ENCODE data around the gene RHPN2.
"Not testable (repeated sequence)": the region's sequence is repeated elsewhere in the genome, so short reads cannot be mapped to it uniquely, and the experiment has no call there.

The RHPN2 gene

GRCh38 chr19:33063753-33064457 lies 783 bp downstream of the RHPN2 start:
- Histone ChIP-seq H3K4me1 (ENCODE audit: control insufficient read depth, insufficient read depth, low read length) (no peaks in the 10 kb centered on the region), H3K27me3 (replicated peaks; ENCODE audit: control insufficient read depth, insufficient read depth, low read length) (peaks cover 12% of the 10 kb centered on the region), H3K9me3 (ENCODE audit: control insufficient read depth, low read length) (no peaks in the 10 kb centered on the region), H3K9ac (ENCODE audit: low read length) (no peak overlapping the region), H3K36me3 (ENCODE audit: control insufficient read depth, insufficient read depth, low read length, severe bottlenecking) (no peaks in the 10 kb centered on the region), H3K4me3 (ENCODE audit: low read length) (no peak overlapping the region)
- peak; percentile 41 for DNase-seq (ENCODE audit: low read depth)

GRCh38 chr19:33063356-33063752 lies 1.3 kb downstream of the RHPN2 start:
- Histone ChIP-seq H3K4me3 (ENCODE audit: low read length) (no peak overlapping the region), H3K4me1 (ENCODE audit: control insufficient read depth, insufficient read depth, low read length) (no peaks in the 10 kb centered on the region), H3K9ac (ENCODE audit: low read length) (no peak overlapping the region), H3K36me3 (ENCODE audit: control insufficient read depth, insufficient read depth, low read length, severe bottlenecking) (no peaks in the 10 kb centered on the region), H3K27me3 (replicated peaks; ENCODE audit: control insufficient read depth, insufficient read depth, low read length) (peaks cover 12% of the 10 kb centered on the region), H3K9me3 (ENCODE audit: control insufficient read depth, low read length) (no peaks in the 10 kb centered on the region)
- DNase-seq (ENCODE audit: low read depth) = peak; percentile 36

DNA sequence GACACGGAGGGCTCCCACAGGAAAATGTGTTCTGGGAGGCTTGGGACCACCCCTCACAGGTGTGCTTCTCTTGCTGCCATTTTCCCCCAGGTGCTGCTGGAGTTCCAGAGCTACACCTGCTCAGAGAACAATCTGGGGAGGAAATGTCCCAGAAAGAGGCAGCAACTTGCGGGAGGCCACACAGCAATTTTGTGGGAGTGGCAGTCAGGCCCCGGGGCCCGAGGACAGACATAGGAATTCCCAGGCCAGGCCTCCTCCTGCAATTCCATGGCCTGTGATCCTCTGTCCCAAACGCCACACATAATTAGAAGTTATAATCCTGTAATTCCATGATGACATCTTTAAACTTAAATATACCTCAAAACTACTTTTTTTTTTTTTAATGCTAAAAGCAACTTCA lies 1.8 kb downstream of the RHPN2 start:
- Histone ChIP-seq H3K36me3 (ENCODE audit: control insufficient read depth, insufficient read depth, low read length, severe bottlenecking) (no peaks in the 10 kb centered on the region), H3K27me3 (replicated peaks; ENCODE audit: control insufficient read depth, insufficient read depth, low read length) (peaks cover 12% of the 10 kb centered on the region), H3K9ac (ENCODE audit: low read length) (no peak overlapping the region), H3K9me3 (ENCODE audit: control insufficient read depth, low read length) (no peaks in the 10 kb centered on the region), H3K4me3 (ENCODE audit: low read length) (no peak overlapping the region), H3K4me1 (ENCODE audit: control insufficient read depth, insufficient read depth, low read length) (no peaks in the 10 kb centered on the region)
- no peak for DNase-seq (ENCODE audit: low read depth)

- H3K9ac ChIP-seq (ENCODE audit: low read length) = no peak overlapping the region
- H3K9me3 ChIP-seq (ENCODE audit: control insufficient read depth, low read length) = no peaks in the 10 kb centered on the region
- H3K27me3 ChIP-seq (replicated peaks; ENCODE audit: control insufficient read depth, insufficient read depth, low read length) = peaks cover 12% of the 10 kb centered on the region
- H3K4me3 ChIP-seq (ENCODE audit: low read length) = no peak overlapping the region
- DNase-seq (ENCODE audit: low read depth) = no peak
- no peaks in the 10 kb centered on the region for H3K4me1 ChIP-seq (ENCODE audit: control insufficient read depth, insufficient read depth, low read length)
- H3K36me3 ChIP-seq (ENCODE audit: control insufficient read depth, insufficient read depth, low read length, severe bottlenecking) = no peaks in the 10 kb centered on the region
Observed at GRCh38 chr19:33060586-33060985, 4.1 kb downstream of the RHPN2 start.

DNA sequence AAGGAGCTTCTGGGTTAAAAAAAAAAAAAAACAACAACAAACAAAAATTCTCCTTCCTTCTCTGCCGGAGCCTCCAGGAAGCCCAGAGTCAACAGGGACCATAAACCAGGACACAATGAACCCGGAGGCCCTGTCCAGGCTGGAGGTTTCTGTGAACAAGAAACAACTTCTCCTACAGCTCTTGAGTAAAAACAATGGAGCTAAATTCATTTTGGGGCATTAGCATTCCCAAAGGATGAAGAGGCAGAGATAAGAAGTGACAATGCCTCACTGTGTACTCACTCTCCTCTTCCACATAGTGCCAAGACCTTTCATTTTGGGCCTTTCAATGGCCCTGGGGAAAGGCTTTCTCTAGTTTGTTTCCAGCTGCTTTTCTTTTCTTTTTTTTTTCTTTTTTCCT lies 9.0 kb downstream of the RHPN2 start:
- Histone ChIP-seq H3K27me3 (replicated peaks; ENCODE audit: control insufficient read depth, insufficient read depth, low read length) (peaks cover 6% of the 10 kb centered on the region), H3K36me3 (ENCODE audit: control insufficient read depth, insufficient read depth, low read length, severe bottlenecking) (no peaks in the 10 kb centered on the region), H3K4me3 (ENCODE audit: low read length) (no peak overlapping the region), H3K9ac (ENCODE audit: low read length) (no peak overlapping the region), H3K4me1 (ENCODE audit: control insufficient read depth, insufficient read depth, low read length) (no peaks in the 10 kb centered on the region), H3K9me3 (ENCODE audit: control insufficient read depth, low read length) (no peaks in the 10 kb centered on the region)
- no peak for DNase-seq (ENCODE audit: low read depth)

DNA sequence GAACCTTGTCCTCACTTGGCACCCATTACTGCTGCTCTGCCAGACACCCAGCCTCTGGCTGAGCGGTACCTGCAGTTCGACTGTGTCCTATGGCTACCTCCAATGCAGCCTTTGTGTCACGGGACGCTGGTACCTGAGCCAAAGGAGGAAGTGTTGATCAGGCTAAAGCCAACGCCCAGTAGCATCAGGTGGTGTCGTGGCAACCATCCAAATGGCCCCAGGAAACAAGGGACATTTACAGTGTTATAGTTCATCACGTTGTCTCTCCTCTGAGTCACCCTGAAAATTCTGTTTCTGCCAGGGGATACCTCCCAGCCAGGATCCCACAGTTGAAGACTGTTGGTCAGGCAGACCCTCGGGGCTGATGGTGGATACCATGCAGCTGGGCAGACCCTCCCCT lies 10.1 kb downstream of the RHPN2 start:
- no peak overlapping the region for H3K4me3 ChIP-seq (ENCODE audit: low read length)
- DNase-seq (ENCODE audit: low read depth) = no peak
- no peaks in the 10 kb centered on the region for H3K36me3 ChIP-seq (ENCODE audit: control insufficient read depth, insufficient read depth, low read length, severe bottlenecking)
- no peaks in the 10 kb centered on the region for H3K9me3 ChIP-seq (ENCODE audit: control insufficient read depth, low read length)
- no peak overlapping the region for H3K9ac ChIP-seq (ENCODE audit: low read length)
- H3K4me1 ChIP-seq (ENCODE audit: control insufficient read depth, insufficient read depth, low read length) = no peaks in the 10 kb centered on the region
- no peaks in the 10 kb centered on the region for H3K27me3 ChIP-seq (replicated peaks; ENCODE audit: control insufficient read depth, insufficient read depth, low read length)

GRCh38 chr19:33052352-33052972 lies 12.2 kb downstream of the RHPN2 start:
- peak; percentile 72 for DNase-seq (ENCODE audit: low read depth)

DNA sequence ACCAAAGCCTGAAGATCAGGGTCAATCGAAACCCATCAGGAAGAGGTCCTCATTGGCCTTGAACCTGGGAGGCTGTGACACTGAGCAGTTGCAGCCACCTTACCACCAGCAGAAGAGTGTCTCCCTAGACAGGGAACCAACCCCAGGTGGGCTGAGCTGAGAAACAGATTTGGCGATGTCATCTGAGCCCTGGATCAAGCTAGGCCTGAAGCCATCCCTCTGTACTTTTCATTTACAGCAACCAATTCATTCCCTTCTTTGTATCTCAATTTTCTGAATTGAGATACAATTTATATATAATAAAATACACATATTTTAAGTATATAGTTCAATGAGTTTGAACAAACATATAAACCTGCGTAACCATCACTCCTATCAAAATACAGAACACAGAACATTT lies 14.6 kb downstream of the RHPN2 start:
- no peaks in the 10 kb centered on the region for H3K36me3 ChIP-seq (ENCODE audit: control insufficient read depth, insufficient read depth, low read length, severe bottlenecking)
- no peaks in the 10 kb centered on the region for H3K4me1 ChIP-seq (ENCODE audit: control insufficient read depth, insufficient read depth, low read length)
- no peaks in the 10 kb centered on the region for H3K9me3 ChIP-seq (ENCODE audit: control insufficient read depth, low read length)
- no peak overlapping the region for H3K4me3 ChIP-seq (ENCODE audit: low read length)
- DNase-seq (ENCODE audit: low read depth) = no peak
- no peaks in the 10 kb centered on the region for H3K27me3 ChIP-seq (replicated peaks; ENCODE audit: control insufficient read depth, insufficient read depth, low read length)
- H3K9ac ChIP-seq (ENCODE audit: low read length) = no peak overlapping the region

More at GRCh38 chr19:33052352-33052972, 12.2 kb downstream of the RHPN2 start:
- Histone ChIP-seq H3K9me3 (ENCODE audit: control insufficient read depth, low read length) (no peaks in the 10 kb centered on the region), H3K4me1 (ENCODE audit: control insufficient read depth, insufficient read depth, low read length) (no peaks in the 10 kb centered on the region), H3K27me3 (replicated peaks; ENCODE audit: control insufficient read depth, insufficient read depth, low read length) (no peaks in the 10 kb centered on the region), H3K4me3 (ENCODE audit: low read length) (no peak overlapping the region), H3K36me3 (ENCODE audit: control insufficient read depth, insufficient read depth, low read length, severe bottlenecking) (no peaks in the 10 kb centered on the region), H3K9ac (ENCODE audit: low read length) (no peak overlapping the region)

GRCh38 chr19:33048806-33049676 lies 15.6 kb downstream of the RHPN2 start:
- Histone ChIP-seq H3K4me3 (ENCODE audit: low read length) (no peak overlapping the region), H3K27me3 (replicated peaks; ENCODE audit: control insufficient read depth, insufficient read depth, low read length) (no peaks in the 10 kb centered on the region), H3K9me3 (ENCODE audit: control insufficient read depth, low read length) (no peaks in the 10 kb centered on the region), H3K4me1 (ENCODE audit: control insufficient read depth, insufficient read depth, low read length) (no peaks in the 10 kb centered on the region), H3K36me3 (ENCODE audit: control insufficient read depth, insufficient read depth, low read length, severe bottlenecking) (no peaks in the 10 kb centered on the region), H3K9ac (ENCODE audit: low read length) (no peak overlapping the region)
- DNase-seq (ENCODE audit: low read depth) = no peak

DNA sequence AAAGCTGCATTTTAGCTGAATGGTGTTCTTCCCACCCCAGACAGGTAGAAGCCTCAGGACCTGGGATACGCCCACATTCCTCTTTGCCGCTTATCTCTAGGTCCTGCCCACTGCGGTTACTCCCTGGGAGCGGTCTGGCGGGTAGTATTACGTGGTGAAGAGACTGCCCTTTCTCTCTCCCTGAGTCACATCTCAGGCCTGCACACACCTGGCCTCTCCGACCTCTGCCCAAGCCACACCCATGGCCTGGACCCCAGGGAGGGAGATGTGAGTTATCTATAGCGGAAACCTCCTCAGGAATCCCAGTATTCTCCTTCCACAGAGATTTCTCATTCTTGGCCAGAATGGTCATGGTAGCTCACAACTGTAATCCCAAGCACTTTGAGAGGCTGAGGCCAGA lies 17.3 kb downstream of the RHPN2 start:
- Histone ChIP-seq H3K36me3 (ENCODE audit: control insufficient read depth, insufficient read depth, low read length, severe bottlenecking) (no peaks in the 10 kb centered on the region), H3K9ac (ENCODE audit: low read length) (no peak overlapping the region), H3K4me1 (ENCODE audit: control insufficient read depth, insufficient read depth, low read length) (no peaks in the 10 kb centered on the region), H3K4me3 (ENCODE audit: low read length) (no peak overlapping the region), H3K9me3 (ENCODE audit: control insufficient read depth, low read length) (no peaks in the 10 kb centered on the region), H3K27me3 (replicated peaks; ENCODE audit: control insufficient read depth, insufficient read depth, low read length) (no peaks in the 10 kb centered on the region)
- DNase-seq (ENCODE audit: low read depth) = no peak

GRCh38 chr19:33041828-33042160 lies 22.9 kb downstream of the RHPN2 start:
- not testable (repeated sequence) for H3K36me3 ChIP-seq (ENCODE audit: control insufficient read depth, insufficient read depth, low read length, severe bottlenecking); DNase-seq (ENCODE audit: low read depth); H3K4me1 ChIP-seq (ENCODE audit: control insufficient read depth, insufficient read depth, low read length); H3K9me3 ChIP-seq (ENCODE audit: control insufficient read depth, low read length); H3K9ac ChIP-seq (ENCODE audit: low read length); H3K27me3 ChIP-seq (replicated peaks; ENCODE audit: control insufficient read depth, insufficient read depth, low read length); H3K4me3 ChIP-seq (ENCODE audit: low read length)
